Nephron progenitor cell (in vitro differentiated cells): ENCODE measurements around the gene GNB5.
A peak's percentile ranks its signal among the peaks of the same experiment; 100 is the strongest.

Source experiments
- DNase-seq: peaks from one replicate; pipeline ENCODE4 v3.0.0; 2021
- H3K27ac Mint-ChIP-seq: 2 replicates; pipeline ENCODE4 v1.8.0; 2021; ENCODE audit warnings: mild to moderate bottlenecking, moderate library complexity, mixed read lengths
- H3K27me3 Mint-ChIP-seq: 2 replicates; pipeline ENCODE4 v1.8.0; 2021; ENCODE audit warnings: mild to moderate bottlenecking, low read depth, mixed read lengths; ENCODE audit not compliant: poor library complexity
- H3K36me3 Mint-ChIP-seq: 2 replicates; pipeline ENCODE4 v1.8.0; 2021; ENCODE audit warnings: low read depth, mixed read lengths
- H3K4me1 Mint-ChIP-seq: 2 replicates; pipeline ENCODE4 v1.8.0; 2021; ENCODE audit warnings: mixed read lengths
- H3K4me3 Mint-ChIP-seq: 2 replicates; pipeline ENCODE4 v1.8.0; 2021; ENCODE audit warnings: mild to moderate bottlenecking, moderate library complexity, mixed read lengths
- H3K9me3 Mint-ChIP-seq: 2 replicates; pipeline ENCODE4 v1.8.0; 2021; ENCODE audit warnings: mild to moderate bottlenecking, moderate library complexity, mixed read lengths
- TF ChIP-seq, protein P1 (sequence below): fragments of 200-600 bp; sonication (generic); IDR thresholded peaks from 2 replicates; pipeline ENCODE4 v1.5.0; 2021; ENCODE audit warnings: antibody characterized with exemption

GNB5 gene

GRCh38 chr15:52224211-52224610 lies 33.0 kb upstream of the GNB5 start:
- no peak overlapping the region for H3K4me3 Mint-ChIP-seq
- H3K4me1 Mint-ChIP-seq: peaks cover 12% of the 10 kb centered on the region
- H3K9me3 Mint-ChIP-seq: no peaks in the 10 kb centered on the region
- peaks cover 8% of the 10 kb centered on the region for H3K36me3 Mint-ChIP-seq
- no peaks in the 10 kb centered on the region for H3K27me3 Mint-ChIP-seq
- H3K27ac Mint-ChIP-seq: no peak overlapping the region
- TF ChIP-seq, protein P1, sequence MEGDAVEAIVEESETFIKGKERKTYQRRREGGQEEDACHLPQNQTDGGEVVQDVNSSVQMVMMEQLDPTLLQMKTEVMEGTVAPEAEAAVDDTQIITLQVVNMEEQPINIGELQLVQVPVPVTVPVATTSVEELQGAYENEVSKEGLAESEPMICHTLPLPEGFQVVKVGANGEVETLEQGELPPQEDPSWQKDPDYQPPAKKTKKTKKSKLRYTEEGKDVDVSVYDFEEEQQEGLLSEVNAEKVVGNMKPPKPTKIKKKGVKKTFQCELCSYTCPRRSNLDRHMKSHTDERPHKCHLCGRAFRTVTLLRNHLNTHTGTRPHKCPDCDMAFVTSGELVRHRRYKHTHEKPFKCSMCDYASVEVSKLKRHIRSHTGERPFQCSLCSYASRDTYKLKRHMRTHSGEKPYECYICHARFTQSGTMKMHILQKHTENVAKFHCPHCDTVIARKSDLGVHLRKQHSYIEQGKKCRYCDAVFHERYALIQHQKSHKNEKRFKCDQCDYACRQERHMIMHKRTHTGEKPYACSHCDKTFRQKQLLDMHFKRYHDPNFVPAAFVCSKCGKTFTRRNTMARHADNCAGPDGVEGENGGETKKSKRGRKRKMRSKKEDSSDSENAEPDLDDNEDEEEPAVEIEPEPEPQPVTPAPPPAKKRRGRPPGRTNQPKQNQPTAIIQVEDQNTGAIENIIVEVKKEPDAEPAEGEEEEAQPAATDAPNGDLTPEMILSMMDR: no peak
- no peak for DNase-seq

GRCh38 chr15:52221730-52222129 lies 30.5 kb upstream of the GNB5 start:
- Mint-ChIP-seq H3K27me3 (no peaks in the 10 kb centered on the region), H3K4me3 (no peak overlapping the region), H3K36me3 (peaks cover 8% of the 10 kb centered on the region), H3K9me3 (no peaks in the 10 kb centered on the region), H3K4me1 (peaks cover 28% of the 10 kb centered on the region), H3K27ac (no peak overlapping the region)
- DNase-seq: no peak
- TF ChIP-seq, protein P1: no peak

GRCh38 chr15:52220937-52221660 lies 29.9 kb upstream of the GNB5 start:
- no peaks in the 10 kb centered on the region for H3K9me3 Mint-ChIP-seq
- H3K27ac Mint-ChIP-seq: no peak overlapping the region
- DNase-seq: no peak
- peaks cover 28% of the 10 kb centered on the region for H3K4me1 Mint-ChIP-seq
- TF ChIP-seq, protein P1: no peak
- peaks cover 8% of the 10 kb centered on the region for H3K36me3 Mint-ChIP-seq
- no peaks in the 10 kb centered on the region for H3K27me3 Mint-ChIP-seq
- H3K4me3 Mint-ChIP-seq: no peak overlapping the region

GRCh38 chr15:52220251-52220650 lies 29.1 kb upstream of the GNB5 start:
- Mint-ChIP-seq H3K27ac (no peak overlapping the region), H3K36me3 (peaks cover 8% of the 10 kb centered on the region), H3K4me1 (peaks cover 36% of the 10 kb centered on the region), H3K27me3 (no peaks in the 10 kb centered on the region), H3K4me3 (no peak overlapping the region), H3K9me3 (no peaks in the 10 kb centered on the region)
- DNase-seq: no peak
- TF ChIP-seq, protein P1: no peak

GRCh38 chr15:52218816-52219215 lies 27.6 kb upstream of the GNB5 start:
- Mint-ChIP-seq H3K9me3 (no peaks in the 10 kb centered on the region), H3K4me1 (peaks cover 50% of the 10 kb centered on the region), H3K27ac (no peak overlapping the region), H3K27me3 (no peaks in the 10 kb centered on the region), H3K4me3 (no peak overlapping the region), H3K36me3 (peaks cover 4% of the 10 kb centered on the region)
- no peak for DNase-seq
- TF ChIP-seq, protein P1: no peak

DNA sequence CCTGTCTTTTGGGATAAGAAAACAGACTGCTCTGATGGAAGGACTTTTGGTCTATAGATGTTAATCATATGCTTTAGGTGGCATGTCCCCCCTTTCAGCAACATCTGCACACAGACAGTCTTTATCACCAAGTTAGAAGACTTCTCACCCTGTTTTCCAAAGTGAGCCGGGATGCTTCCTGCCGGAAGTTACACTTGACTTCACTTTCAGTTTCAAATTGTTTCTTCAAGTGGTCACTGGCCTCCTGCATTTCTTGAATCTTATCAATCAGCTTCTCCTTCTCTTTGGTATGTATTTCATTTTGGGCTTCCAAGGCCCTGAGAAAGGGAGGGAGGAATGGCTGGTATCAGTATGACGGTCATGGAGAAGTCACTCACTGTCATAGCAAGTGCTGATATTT lies 27.2 kb upstream of the GNB5 start:
- no peaks in the 10 kb centered on the region for H3K27me3 Mint-ChIP-seq
- peak overlapping the region; percentile 69 for H3K27ac Mint-ChIP-seq
- no peak overlapping the region for H3K4me3 Mint-ChIP-seq
- TF ChIP-seq, protein P1: no peak
- H3K9me3 Mint-ChIP-seq: no peaks in the 10 kb centered on the region
- H3K4me1 Mint-ChIP-seq: peaks cover 54% of the 10 kb centered on the region
- peaks cover 4% of the 10 kb centered on the region for H3K36me3 Mint-ChIP-seq
- no peak for DNase-seq
